Liver (tissue), 9 donors: ENCODE data around the gene SRP14. TPM values are rescaled to one million over a fixed set of nuclear protein-coding genes. Genes with fewer than 3 reads are reported as not detected.

Experiments
- DNase-seq: peaks from one replicate; pipeline ENCODE4 v3.0.0-alpha.2; 2017; ENCODE audit warnings: low spot score
- H3K27ac ChIP-seq, 2 donors: one replicate each; pipeline ENCODE4 v1.7.0; 2013; ENCODE audit warnings: inconsistent platforms in 2 of 2, low read length in 2 of 2, control low read depth in 1 of 2, low read depth in 1 of 2, mild to moderate bottlenecking in 1 of 2
- H3K27me3 ChIP-seq, 4 donors: one replicate each; pipeline versions ENCODE4 v1.6.1 to v1.7.0; 2013; ENCODE audit warnings: low read length in 3 of 4, inconsistent platforms in 1 of 4, mild to moderate bottlenecking in 1 of 4, moderate library complexity in 1 of 4; ENCODE audit not compliant: control insufficient read depth in 4 of 4, insufficient read depth in 4 of 4
- H3K36me3 ChIP-seq, 4 donors: one replicate each; pipeline versions ENCODE4 v1.6.1 to v1.7.0; 2013; ENCODE audit warnings: low read length in 3 of 4, mild to moderate bottlenecking in 3 of 4, low read depth in 1 of 4, moderate library complexity in 1 of 4; ENCODE audit not compliant: control insufficient read depth in 4 of 4, insufficient read depth in 3 of 4
- H3K4me1 ChIP-seq, 4 donors: one replicate each; pipeline versions ENCODE4 v1.6.1 to v1.7.0; 2013; ENCODE audit warnings: low read length in 3 of 4, mild to moderate bottlenecking in 3 of 4, moderate library complexity in 1 of 4; ENCODE audit not compliant: control insufficient read depth in 4 of 4, insufficient read depth in 4 of 4
- H3K4me3 ChIP-seq, 3 donors: one replicate each; pipeline versions ENCODE4 v1.6.1 to v1.7.0; 2013; ENCODE audit warnings: low read length in 3 of 3, control low read depth in 1 of 3, low read depth in 1 of 3, mild to moderate bottlenecking in 1 of 3
- H3K9ac ChIP-seq, 2 donors: one replicate each; pipeline ENCODE4 v1.7.0; 2013; ENCODE audit warnings: low read length in 2 of 2, mild to moderate bottlenecking in 2 of 2, moderate library complexity in 2 of 2, control low read depth in 1 of 2, low read depth in 1 of 2
- H3K9me3 ChIP-seq, 4 donors: one replicate each; pipeline versions ENCODE4 v1.6.1 to v1.7.0; 2013; ENCODE audit warnings: low read length in 3 of 4; ENCODE audit not compliant: control insufficient read depth in 4 of 4
- ATF3 ChIP-seq: IDR thresholded peaks from 2 replicates; pipeline ENCODE4 v1.6.1; 2016; ENCODE audit warnings: antibody characterized with exemption
- CTCF ChIP-seq: fragments of 150-350 bp; IDR thresholded peaks from 2 replicates; pipeline ENCODE4 v1.5.1; 2017; ENCODE audit warnings: improper control_type of control experiment, low read depth, low read length; ENCODE audit not compliant: missing input control
- EGR1 ChIP-seq, 2 donors: IDR thresholded peaks; 2 replicates each; pipeline ENCODE4 v1.6.1; 2016 to 2018; ENCODE audit warnings: antibody characterized with exemption in 2 of 2, low read depth in 2 of 2
- FOXA1 ChIP-seq: IDR thresholded peaks from 2 replicates; pipeline ENCODE4 v1.6.1; 2016; ENCODE audit warnings: antibody characterized with exemption
- FOXA2 ChIP-seq: IDR thresholded peaks from 2 replicates; pipeline ENCODE4 v1.6.1; 2016; ENCODE audit warnings: antibody characterized with exemption
- GABPA ChIP-seq, 2 donors: IDR thresholded peaks in 1 of 2; conservative IDR thresholded peaks in 1 of 2; 2 replicates each; pipeline ENCODE4 v1.6.1; 2016; ENCODE audit warnings: antibody characterized with exemption in 2 of 2, mild to moderate bottlenecking in 1 of 2, moderate library complexity in 1 of 2
- HNF4A ChIP-seq, 2 donors: conservative IDR thresholded peaks; 2 replicates each; pipeline ENCODE4 v1.6.1; 2016; ENCODE audit warnings: antibody characterized with exemption in 2 of 2, mild to moderate bottlenecking in 2 of 2
- HNF4G ChIP-seq: IDR thresholded peaks from 2 replicates; pipeline ENCODE4 v1.6.1; 2016; ENCODE audit warnings: antibody characterized with exemption
- NR2F2 ChIP-seq: IDR thresholded peaks from 2 replicates; pipeline ENCODE4 v1.6.1; 2016; ENCODE audit warnings: antibody characterized with exemption
- RAD21 ChIP-seq, 2 donors: IDR thresholded peaks; 2 replicates each; pipeline ENCODE4 v1.6.1; 2016; ENCODE audit warnings: antibody characterized with exemption in 2 of 2, mild to moderate bottlenecking in 2 of 2
- REST ChIP-seq: IDR thresholded peaks from 2 replicates; pipeline ENCODE4 v1.6.1; 2016; ENCODE audit warnings: antibody characterized with exemption, mild to moderate bottlenecking
- RXRA ChIP-seq, 2 donors: IDR thresholded peaks; 2 replicates each; pipeline ENCODE4 v1.6.1; 2017 to 2018; ENCODE audit warnings: antibody characterized with exemption in 2 of 2, mild to moderate bottlenecking in 1 of 2
- SP1 ChIP-seq: IDR thresholded peaks from 2 replicates; pipeline ENCODE4 v1.6.1; 2018; ENCODE audit warnings: antibody characterized with exemption, mild to moderate bottlenecking
- TAF1 ChIP-seq: conservative IDR thresholded peaks from 2 replicates; pipeline ENCODE4 v1.6.1; 2016; ENCODE audit warnings: antibody characterized with exemption, mild to moderate bottlenecking
- YY1 ChIP-seq: IDR thresholded peaks from 2 replicates; pipeline ENCODE4 v1.6.1; 2016; ENCODE audit warnings: antibody characterized with exemption, mild to moderate bottlenecking
- ZBTB33 ChIP-seq: IDR thresholded peaks from 2 replicates; pipeline ENCODE4 v1.6.1; 2016; ENCODE audit warnings: antibody characterized with exemption
- WGBS: extraction: QIAGEN DNeasy Blood & Tissue Kit; methylation state at CpG from one replicate; pipeline ENCODE4 v1.1.7; 2013; 5-methylcytosine and 5-hydroxymethylcytosine counted together
- polyA plus RNA-seq, 2 donors: library from polyadenylated mRNA; stranded (reverse) in 1 of 2; unstranded in 1 of 2; fragments of 200-250 nt in 1 of 2; fragments of >200 nt in 1 of 2; fragmentation: Nextera tagmentation in 1 of 2; extraction: Ambion mirVana in 1 of 2; gene quantifications; one replicate each; pipeline versions ENCODE4 v1.2.1 to v1.2.3, GENCODE V29; 2013 to 2015
- total RNA-seq, 2 donors: library from RNA; depleted of rRNA; stranded (reverse); fragments of >200 nt; gene quantifications; one replicate each; pipeline ENCODE4 v1.2.3, GENCODE V29; 2014
- TF ChIP-seq, protein P1 (sequence below): IDR thresholded peaks from 2 replicates; pipeline ENCODE4 v1.6.1; 2016; ENCODE audit warnings: antibody characterized with exemption
- donor health status: healthy.
- donor health status: healthy.
- donor health status: healthy.
- donor health status: healthy.
- donor health status: healthy.

Gene SRP14
- total and polyA plus RNA-seq, 4 donors, result 67.2 to 357 (median 116) TPM

- no peak for DNase-seq
- H3K4me3 ChIP-seq, result no peak overlapping the region
- WGBS, result 69% methylated on average over 6 of the region's 6 CpGs
Measured at GRCh38 chr15:40067921-40068624, 29.1 kb upstream of the SRP14 start.

DNA sequence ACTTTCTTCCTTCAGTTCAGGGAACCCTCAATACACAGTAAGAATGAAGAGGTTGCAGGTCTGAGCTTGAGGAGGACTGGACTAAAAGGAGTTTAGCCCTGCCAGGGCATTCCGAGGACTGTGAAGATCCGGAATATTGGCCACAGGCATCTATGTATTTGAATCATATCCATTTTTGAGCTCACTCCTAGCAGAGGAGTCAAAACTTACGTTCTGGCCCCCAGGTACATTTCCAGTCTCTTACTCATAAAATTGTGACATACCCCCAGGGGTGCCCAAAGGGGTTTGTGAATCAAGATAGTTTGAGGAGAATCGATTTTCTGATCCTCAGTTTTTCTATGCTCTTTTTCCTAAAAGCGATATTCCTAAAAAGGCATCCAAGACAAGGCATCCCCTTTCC is 27.6 kb upstream of the SRP14 start:
- WGBS, result 96% methylated on average over 5 of the region's 5 CpGs
- no peak for TF ChIP-seq ATF3
- TF ChIP-seq EGR1 (IDR thresholded peaks at IDR 0.05; ENCODE audit: low read depth in 2 of 2), result no peak
- no peak for TF ChIP-seq RAD21 (IDR thresholded peaks at IDR 0.05)
- no peak for TF ChIP-seq FOXA2
- no peak for TF ChIP-seq ZBTB33
- TF ChIP-seq, protein P1, sequence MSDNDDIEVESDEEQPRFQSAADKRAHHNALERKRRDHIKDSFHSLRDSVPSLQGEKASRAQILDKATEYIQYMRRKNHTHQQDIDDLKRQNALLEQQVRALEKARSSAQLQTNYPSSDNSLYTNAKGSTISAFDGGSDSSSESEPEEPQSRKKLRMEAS, result no peak
- TF ChIP-seq FOXA1, result no peak
- TF ChIP-seq REST, result no peak
- no peak for TF ChIP-seq CTCF
- TF ChIP-seq SP1, result no peak
- no peak for TF ChIP-seq NR2F2
- TF ChIP-seq HNF4G, result no peak
- no peak for TF ChIP-seq YY1
- no peak for TF ChIP-seq GABPA (IDR thresholded peaks at IDR 0.05 in 1 of 2, conservative IDR thresholded peaks at IDR 0.05 in 1 of 2)
- TF ChIP-seq TAF1, result no peak
- no peak for TF ChIP-seq RXRA (IDR thresholded peaks at IDR 0.05)
- TF ChIP-seq HNF4A (conservative IDR thresholded peaks at IDR 0.05), result no peak
- DNase-seq, result no peak

More at GRCh38 chr15:40067921-40068624, 29.1 kb upstream of the SRP14 start:
- Histone ChIP-seq H3K4me1 (peaks cover 11 to 19% (median 18%) of the 10 kb centered on the region in 4 donors), H3K36me3 (no peaks in the 10 kb centered on the region), H3K9me3 (no peaks in the 10 kb centered on the region), H3K9ac (no peak overlapping the region), H3K27me3 (no peaks in the 10 kb centered on the region), H3K27ac (no peak overlapping the region)
- no peak for TF ChIP-seq ZBTB33
- peak in 1 of 2 donors; percentile 6 for TF ChIP-seq HNF4A (conservative IDR thresholded peaks at IDR 0.05)

More for the DNA sequence above, 27.6 kb upstream of the SRP14 start:
- H3K4me1 ChIP-seq, result peaks cover 11 to 19% (median 18%) of the 10 kb centered on the region in 4 donors
- H3K9me3 ChIP-seq, result no peaks in the 10 kb centered on the region
- H3K9ac ChIP-seq, result no peak overlapping the region
- no peak overlapping the region for H3K4me3 ChIP-seq
- H3K36me3 ChIP-seq, result no peaks in the 10 kb centered on the region
- H3K27ac ChIP-seq, result no peak overlapping the region
- no peaks in the 10 kb centered on the region for H3K27me3 ChIP-seq
